A673 (cell line): ENCODE data around the gene SEPTIN8. TPM values are rescaled to one million over a fixed set of nuclear protein-coding genes. Genes with fewer than 3 reads are reported as not detected.

Experiments
- BruUV-seq: library from RNA; stranded (reverse); fragments of 400-500 nt; replicated peaks from 2 replicates; lab custom pipeline; 2021; lab: Mats Ljungman, UMichigan
- CTCF ChIA-PET: fragments of 300-600 bp; sonication (Branson Sonifier 250); formaldehyde crosslinking; loops from one replicate; lab custom pipeline; 2022; ENCODE audit warnings: antibody characterized with exemption; lab: Charles Lee
- POLR2A ChIA-PET: fragments of 300-600 bp; sonication (Branson Sonifier 250); formaldehyde crosslinking; loops from one replicate; lab custom pipeline; 2022; ENCODE audit warnings: antibody characterized with exemption; ENCODE audit not compliant: low non-redundant PET; lab: Charles Lee
- DNase-seq: peaks from one replicate; pipeline ENCODE4 v3.0.0-alpha.2; 2015; ENCODE audit warnings: low spot score
- H3K27ac ChIP-seq: fragments of 200-600 bp; sonication (generic); 2 replicates; pipeline ENCODE4 v1.5.1; 2016; ENCODE audit warnings: mixed run types, low read depth, mild to moderate bottlenecking, mixed read lengths, antibody characterized with exemption, low read length; ENCODE audit not compliant: poor library complexity, severe bottlenecking
- H3K27me3 ChIP-seq: fragments of 200-600 bp; sonication (generic); replicated peaks from 2 replicates; pipeline ENCODE4 v1.6.1; 2017; ENCODE audit warnings: mixed run types, low read depth, mild to moderate bottlenecking, mixed read lengths, antibody characterized with exemption, low read length; ENCODE audit not compliant: insufficient read depth, poor library complexity
- H3K36me3 ChIP-seq: fragments of 200-600 bp; sonication (generic); 2 replicates; pipeline ENCODE4 v1.6.1; 2016; ENCODE audit warnings: mixed run types, mild to moderate bottlenecking, mixed read lengths, antibody characterized with exemption, low read length; ENCODE audit not compliant: insufficient read depth, poor library complexity, severe bottlenecking
- H3K4me1 ChIP-seq: fragments of 200-600 bp; sonication (generic); 2 replicates; pipeline ENCODE4 v1.6.1; 2017; ENCODE audit warnings: mixed run types, mild to moderate bottlenecking, mixed read lengths, antibody characterized with exemption, low read length; ENCODE audit not compliant: insufficient read depth, poor library complexity, severe bottlenecking
- H3K4me3 ChIP-seq: fragments of 200-600 bp; sonication (generic); 2 replicates; pipeline ENCODE4 v1.5.1; 2016; ENCODE audit warnings: low read depth, mixed run types, mild to moderate bottlenecking, mixed read lengths, low read length; ENCODE audit not compliant: poor library complexity, severe bottlenecking
- H3K9me3 ChIP-seq: fragments of 200-600 bp; sonication (generic); 2 replicates; pipeline ENCODE4 v1.6.1; 2016; ENCODE audit warnings: mixed run types, low read depth, mild to moderate bottlenecking, mixed read lengths, antibody characterized with exemption, low read length; ENCODE audit not compliant: poor library complexity, severe bottlenecking
- EZH2 ChIP-seq: fragments of 200-600 bp; sonication (generic); IDR thresholded peaks from 2 replicates; pipeline ENCODE4 v1.6.1; 2017; ENCODE audit warnings: borderline replicate concordance, low read depth, mild to moderate bottlenecking, mixed read lengths, antibody characterized with exemption, low read length; ENCODE audit not compliant: poor library complexity, severe bottlenecking
- intact Hi-C: fragments of 100-400 bp; cut with micrococcal nuclease; formaldehyde crosslinking; loops from one replicate; pipeline ENCODE4 v1.10.0; 2022; ENCODE audit not compliant: unreplicated experiment
- total RNA-seq: library from RNA; stranded (reverse); gene quantifications from 2 replicates; pipeline ENCODE4 v1.2.3, GENCODE V29; 2021
- TF ChIP-seq, protein P1 (sequence below): fragments of 300-800, 200-600 bp; sonication (generic); conservative IDR thresholded peaks from 2 replicates; pipeline ENCODE4 v1.5.1; 2017; ENCODE audit warnings: low read depth, mild to moderate bottlenecking, antibody characterized with exemption, low read length, moderate library complexity, mixed read lengths

Gene SEPTIN8
- total RNA-seq, 1 experiment from 2014 or later, result 26.4 TPM

DNA sequence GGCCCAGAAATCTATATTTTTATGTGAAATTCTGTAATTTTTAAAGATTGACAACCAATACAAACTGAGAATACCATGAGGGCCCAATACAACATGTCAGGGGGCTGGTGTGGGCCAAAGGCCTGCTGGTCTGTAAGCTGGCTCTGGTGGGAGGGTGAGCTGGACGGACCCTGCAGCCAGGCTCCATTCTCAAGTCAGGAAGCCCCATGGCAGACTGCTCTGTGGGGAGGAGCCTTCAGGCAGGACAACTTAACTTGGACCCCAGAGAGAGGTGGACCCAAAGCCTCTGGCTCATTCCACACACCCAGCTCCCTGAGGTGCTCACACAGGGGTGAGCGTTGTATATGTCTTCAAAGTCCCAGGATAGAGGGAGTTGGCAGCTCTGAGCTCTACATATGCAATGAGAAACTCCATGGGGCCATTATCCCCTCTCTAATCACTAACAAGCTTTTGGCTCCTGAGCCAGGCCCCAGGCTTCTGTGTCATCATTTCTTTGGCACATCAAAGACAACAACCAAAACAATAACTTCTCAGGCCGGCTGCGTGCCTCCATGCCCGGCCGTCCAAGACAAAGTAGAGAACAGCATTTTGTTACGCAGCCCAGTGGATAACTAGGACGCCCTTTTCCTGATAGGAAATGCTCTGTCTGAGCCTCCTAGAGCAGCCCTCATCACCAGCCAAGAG is 6.4 kb downstream of the SEPTIN8 start:
- Histone ChIP-seq H3K4me1 (peaks cover 2% of the 10 kb centered on the region), H3K9me3 (no peaks in the 10 kb centered on the region), H3K4me3 (no peak overlapping the region), H3K27me3 (no peaks in the 10 kb centered on the region), H3K36me3 (no peaks in the 10 kb centered on the region), H3K27ac (no peak overlapping the region)
- TF ChIP-seq, protein P1, sequence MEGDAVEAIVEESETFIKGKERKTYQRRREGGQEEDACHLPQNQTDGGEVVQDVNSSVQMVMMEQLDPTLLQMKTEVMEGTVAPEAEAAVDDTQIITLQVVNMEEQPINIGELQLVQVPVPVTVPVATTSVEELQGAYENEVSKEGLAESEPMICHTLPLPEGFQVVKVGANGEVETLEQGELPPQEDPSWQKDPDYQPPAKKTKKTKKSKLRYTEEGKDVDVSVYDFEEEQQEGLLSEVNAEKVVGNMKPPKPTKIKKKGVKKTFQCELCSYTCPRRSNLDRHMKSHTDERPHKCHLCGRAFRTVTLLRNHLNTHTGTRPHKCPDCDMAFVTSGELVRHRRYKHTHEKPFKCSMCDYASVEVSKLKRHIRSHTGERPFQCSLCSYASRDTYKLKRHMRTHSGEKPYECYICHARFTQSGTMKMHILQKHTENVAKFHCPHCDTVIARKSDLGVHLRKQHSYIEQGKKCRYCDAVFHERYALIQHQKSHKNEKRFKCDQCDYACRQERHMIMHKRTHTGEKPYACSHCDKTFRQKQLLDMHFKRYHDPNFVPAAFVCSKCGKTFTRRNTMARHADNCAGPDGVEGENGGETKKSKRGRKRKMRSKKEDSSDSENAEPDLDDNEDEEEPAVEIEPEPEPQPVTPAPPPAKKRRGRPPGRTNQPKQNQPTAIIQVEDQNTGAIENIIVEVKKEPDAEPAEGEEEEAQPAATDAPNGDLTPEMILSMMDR, result no peak
- TF ChIP-seq EZH2, result no peak
- BruUV-seq, result no TSS peak
- intact Hi-C loops, result no loop called here
- no peak for DNase-seq
- CTCF ChIA-PET, result no interaction called here
- POLR2A ChIA-PET, result no interaction called here

DNA sequence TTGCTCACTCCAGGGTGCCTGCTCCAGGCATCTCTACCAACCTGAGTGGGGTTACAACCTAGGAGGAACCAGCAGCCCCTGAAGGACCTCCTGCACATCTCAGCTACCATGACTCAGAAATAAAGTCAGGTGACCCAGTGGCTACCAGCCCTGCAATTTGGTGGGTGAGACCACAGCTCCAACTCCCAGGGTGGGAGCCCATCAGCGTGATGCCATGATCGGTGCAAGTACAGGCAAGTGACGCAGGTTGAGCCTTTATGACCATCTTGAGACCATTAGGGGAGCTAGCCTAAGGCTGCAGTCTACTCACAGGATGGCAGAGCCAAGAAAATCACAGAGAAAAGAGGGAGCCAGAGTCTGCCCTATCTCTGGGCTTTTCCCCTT is 8.6 kb downstream of the SEPTIN8 start:
- no peak for DNase-seq
- BruUV-seq, result no TSS peak
- Histone ChIP-seq H3K27ac (no peak overlapping the region), H3K4me1 (no peaks in the 10 kb centered on the region), H3K27me3 (no peaks in the 10 kb centered on the region), H3K4me3 (no peak overlapping the region), H3K9me3 (no peaks in the 10 kb centered on the region), H3K36me3 (peaks cover 2% of the 10 kb centered on the region)
- ChIA-PET CTCF (no interaction called here), POLR2A (no interaction called here)
- TF ChIP-seq, protein P1, result no peak
- TF ChIP-seq EZH2, result no peak
- intact Hi-C loops, result no loop called here

DNA sequence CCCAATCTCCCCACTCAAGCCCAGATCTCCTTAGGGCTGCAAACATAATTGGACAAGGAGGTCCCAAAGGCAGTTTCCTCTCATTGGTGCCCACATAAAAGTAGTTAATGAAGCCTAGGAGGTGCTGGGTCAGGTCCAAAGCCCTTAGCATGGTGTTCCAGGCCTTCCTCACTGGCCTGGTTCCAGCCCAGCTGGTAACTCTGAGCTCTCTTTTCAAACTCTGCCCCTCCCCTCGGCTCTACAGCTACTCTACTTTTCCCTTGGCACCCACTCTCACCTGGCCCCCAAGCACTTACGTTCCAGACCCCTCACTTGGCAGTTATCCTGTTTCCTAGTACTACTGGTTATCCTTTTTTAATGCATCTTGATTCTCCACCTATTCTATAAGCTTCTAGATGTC is 9.9 kb downstream of the SEPTIN8 start:
- no peak for DNase-seq
- H3K36me3 ChIP-seq, result peaks cover 4% of the 10 kb centered on the region
- POLR2A ChIA-PET, result no interaction called here
- no peak for TF ChIP-seq EZH2
- TF ChIP-seq, protein P1, result no peak
- no peak overlapping the region for H3K4me3 ChIP-seq
- H3K9me3 ChIP-seq, result no peaks in the 10 kb centered on the region
- no peak overlapping the region for H3K27ac ChIP-seq
- intact Hi-C loops, result no loop called here
- no peaks in the 10 kb centered on the region for H3K4me1 ChIP-seq
- BruUV-seq, result no TSS peak
- CTCF ChIA-PET, result no interaction called here
- no peaks in the 10 kb centered on the region for H3K27me3 ChIP-seq
